ENCODE measurements around the gene STARD7.
"Not testable (repeated sequence)": the region's sequence is repeated elsewhere in the genome, so short reads cannot be mapped to it uniquely, and the experiment has no call there.

STARD7 gene

DNA sequence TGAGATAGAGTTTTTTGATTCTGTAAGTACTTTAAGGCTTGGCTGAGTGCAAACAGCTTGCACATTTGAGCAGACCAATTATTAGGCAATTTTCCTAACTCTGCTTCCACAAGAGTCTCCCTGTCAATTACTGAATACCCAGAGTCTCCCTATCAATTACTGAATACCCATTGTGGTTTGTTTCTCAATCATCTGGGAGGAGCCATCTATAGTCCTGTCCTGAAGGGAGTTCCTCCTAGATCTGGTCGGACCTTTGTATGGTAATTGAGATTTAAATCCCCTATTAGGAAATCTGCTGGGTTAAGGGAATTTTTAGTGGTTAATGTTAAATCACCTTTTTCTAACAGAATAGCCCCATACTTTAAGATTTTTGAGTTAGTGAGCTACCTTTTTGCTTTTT, 12.5 kb upstream of the STARD7 start:
- H2AFZ ChIP-seq (ENCODE audit: low read depth, low read length) = not testable (repeated sequence)

DNA sequence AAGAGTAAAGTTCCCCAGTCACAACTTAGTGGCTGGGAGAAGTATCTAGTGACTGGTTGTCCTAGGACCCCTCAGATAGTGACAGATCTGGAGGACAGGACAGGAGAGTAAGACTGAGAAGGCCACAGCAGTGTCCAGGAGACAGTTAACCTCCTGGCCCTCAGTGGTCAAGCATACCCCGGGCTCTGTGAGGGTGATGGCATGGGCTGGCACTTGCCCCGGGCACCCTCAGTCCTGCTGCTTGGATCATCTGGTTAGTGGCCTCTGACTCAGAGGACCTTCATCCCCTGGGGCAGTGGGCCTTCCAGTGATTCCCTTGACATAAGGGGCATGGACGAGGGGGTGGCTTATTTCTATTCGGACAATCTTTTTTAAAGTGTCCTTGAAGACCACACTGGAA, 11.3 kb upstream of the STARD7 start:
- not testable (repeated sequence) for H2AFZ ChIP-seq (ENCODE audit: low read depth, low read length); H3K4me1 ChIP-seq (ENCODE audit: insufficient read depth, low read length); H3K4me3 ChIP-seq (ENCODE audit: low read length); H3K27me3 ChIP-seq (ENCODE audit: insufficient read depth, low read length); H3K9me3 ChIP-seq (ENCODE audit: low read length); H3K36me3 ChIP-seq (ENCODE audit: insufficient read depth, low read length)

More for the DNA sequence above, 12.5 kb upstream of the STARD7 start:
- not testable (repeated sequence) for H3K9me3 ChIP-seq (ENCODE audit: low read length); H3K4me1 ChIP-seq (ENCODE audit: insufficient read depth, low read length); H3K4me3 ChIP-seq (ENCODE audit: low read length); H3K36me3 ChIP-seq (ENCODE audit: insufficient read depth, low read length); H3K27me3 ChIP-seq (ENCODE audit: insufficient read depth, low read length)

DNA sequence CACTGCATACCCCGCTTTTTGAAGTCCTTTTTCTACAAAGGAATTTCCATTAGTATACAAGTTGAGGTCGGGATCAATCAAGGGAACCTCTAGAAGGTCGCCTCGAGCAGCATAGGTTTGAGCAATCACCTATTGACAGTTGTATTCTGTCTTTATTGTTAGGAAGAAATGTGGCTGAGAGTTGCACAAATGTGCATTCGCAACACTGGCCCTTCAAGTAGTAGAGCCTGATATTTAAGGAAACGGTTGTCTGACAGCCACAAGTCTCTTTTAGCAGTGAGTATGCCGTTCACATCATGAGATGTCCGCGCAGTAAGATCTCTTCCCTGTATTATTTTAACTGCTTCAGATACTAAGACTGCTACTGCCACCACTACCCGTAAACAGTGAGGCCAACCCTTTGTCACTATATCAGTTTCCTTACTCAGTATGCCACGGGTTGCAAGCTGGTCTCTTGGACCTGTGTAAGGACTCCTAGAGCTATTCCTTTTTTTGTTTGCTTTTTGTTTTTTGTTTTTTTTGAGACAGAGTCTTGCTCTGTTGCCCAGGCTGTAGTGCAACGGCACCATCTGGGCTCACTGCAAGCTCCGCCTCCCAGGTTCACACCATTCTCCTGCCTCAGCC, 10.0 kb upstream of the STARD7 start:
- H3K27me3 ChIP-seq (ENCODE audit: insufficient read depth, low read length) = no peaks in the 10 kb centered on the region
- no peaks in the 10 kb centered on the region for H3K4me1 ChIP-seq (ENCODE audit: insufficient read depth, low read length)
- no peak overlapping the region for H3K4me3 ChIP-seq (ENCODE audit: low read length)
- no peak overlapping the region for H2AFZ ChIP-seq (ENCODE audit: low read depth, low read length)
- no peaks in the 10 kb centered on the region for H3K36me3 ChIP-seq (ENCODE audit: insufficient read depth, low read length)
- H3K9me3 ChIP-seq (ENCODE audit: low read length) = peaks cover 1% of the 10 kb centered on the region

DNA sequence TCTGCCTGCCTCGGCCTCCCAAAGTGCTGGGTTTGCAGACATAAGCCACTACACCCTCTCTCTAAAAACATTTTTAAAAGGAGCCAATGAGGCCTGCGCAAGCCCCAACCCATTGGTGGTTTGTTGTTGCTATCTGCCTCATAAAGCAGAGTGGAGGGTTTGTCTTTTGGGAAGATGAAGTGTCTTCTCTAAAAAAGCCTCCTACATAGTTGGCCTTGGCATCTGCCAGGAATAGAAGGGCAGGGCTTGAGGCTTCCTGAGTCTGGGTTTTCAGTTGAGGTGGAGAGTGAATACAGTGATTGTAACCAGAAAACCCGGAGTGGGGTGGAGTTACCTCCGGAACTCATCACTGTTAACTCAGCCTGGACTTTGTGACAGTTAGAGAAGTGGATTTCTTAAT, 5.9 kb upstream of the STARD7 start:
- H3K4me3 ChIP-seq (ENCODE audit: low read length) = no peak overlapping the region
- H3K4me1 ChIP-seq (ENCODE audit: insufficient read depth, low read length) = peaks cover 4% of the 10 kb centered on the region
- H2AFZ ChIP-seq (ENCODE audit: low read depth, low read length) = no peak overlapping the region
- no peaks in the 10 kb centered on the region for H3K36me3 ChIP-seq (ENCODE audit: insufficient read depth, low read length)
- H3K9me3 ChIP-seq (ENCODE audit: low read length) = peaks cover 1% of the 10 kb centered on the region
- no peaks in the 10 kb centered on the region for H3K27me3 ChIP-seq (ENCODE audit: insufficient read depth, low read length)

GRCh38 chr2:96213379-96213778, 4.8 kb upstream of the STARD7 start:
- Histone ChIP-seq H3K4me3 (ENCODE audit: low read length) (no peak overlapping the region), H3K27me3 (ENCODE audit: insufficient read depth, low read length) (no peaks in the 10 kb centered on the region), H3K36me3 (ENCODE audit: insufficient read depth, low read length) (no peaks in the 10 kb centered on the region), H3K9me3 (ENCODE audit: low read length) (peaks cover 1% of the 10 kb centered on the region), H2AFZ (ENCODE audit: low read depth, low read length) (no peak overlapping the region), H3K4me1 (ENCODE audit: insufficient read depth, low read length) (peaks cover 7% of the 10 kb centered on the region)

GRCh38 chr2:96212339-96212738, 3.7 kb upstream of the STARD7 start:
- Histone ChIP-seq H3K36me3 (ENCODE audit: insufficient read depth, low read length) (no peaks in the 10 kb centered on the region), H3K4me3 (ENCODE audit: low read length) (no peak overlapping the region), H2AFZ (ENCODE audit: low read depth, low read length) (no peak overlapping the region), H3K9me3 (ENCODE audit: low read length) (no peaks in the 10 kb centered on the region), H3K27me3 (ENCODE audit: insufficient read depth, low read length) (no peaks in the 10 kb centered on the region), H3K4me1 (ENCODE audit: insufficient read depth, low read length) (peaks cover 12% of the 10 kb centered on the region)

GRCh38 chr2:96209729-96210085, 1.1 kb upstream of the STARD7 start:
- Histone ChIP-seq H3K4me1 (ENCODE audit: insufficient read depth, low read length) (peaks cover 31% of the 10 kb centered on the region), H3K27me3 (ENCODE audit: insufficient read depth, low read length) (no peaks in the 10 kb centered on the region), H3K4me3 (ENCODE audit: low read length) (peak overlapping the region; percentile 98), H3K36me3 (ENCODE audit: insufficient read depth, low read length) (peaks cover 3% of the 10 kb centered on the region), H2AFZ (ENCODE audit: low read depth, low read length) (no peak overlapping the region), H3K9me3 (ENCODE audit: low read length) (no peaks in the 10 kb centered on the region)

DNA sequence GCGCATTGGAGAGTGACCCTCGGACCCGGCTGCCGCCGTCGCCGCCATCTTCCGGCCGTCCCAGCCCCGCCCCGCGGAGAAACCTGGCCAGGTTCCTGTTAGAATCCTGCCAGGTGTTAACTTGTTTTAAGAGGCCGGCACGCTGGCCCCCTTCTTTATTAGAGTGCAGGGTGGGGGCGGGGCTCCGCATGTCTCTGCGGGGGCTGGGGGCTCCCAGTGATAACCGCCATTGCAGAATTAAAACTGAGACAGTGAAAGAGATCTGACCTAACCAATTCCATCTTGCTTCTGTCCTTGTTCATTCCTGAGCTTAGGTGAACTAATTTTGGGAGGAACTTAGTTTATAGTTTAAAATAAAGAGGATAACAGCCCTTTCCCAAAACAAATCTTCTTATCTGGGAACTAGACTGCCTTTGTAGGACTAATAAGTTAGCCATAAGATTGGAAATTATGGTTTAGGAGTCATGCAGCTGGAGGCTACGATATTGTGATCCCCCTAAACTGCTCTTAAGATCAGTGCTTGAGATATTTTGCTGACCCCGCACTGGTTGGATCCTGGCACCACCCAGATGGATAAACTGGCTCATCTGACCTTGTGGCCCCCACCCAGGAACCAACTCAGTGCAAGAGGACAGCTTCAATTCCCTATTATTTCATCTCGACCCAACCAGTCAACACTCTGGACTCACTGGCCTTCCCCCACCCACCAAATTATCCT, 543 bp upstream of the STARD7 start:
- Histone ChIP-seq H3K27me3 (ENCODE audit: insufficient read depth, low read length) (no peaks in the 10 kb centered on the region), H3K36me3 (ENCODE audit: insufficient read depth, low read length) (peaks cover 3% of the 10 kb centered on the region), H3K9me3 (ENCODE audit: low read length) (no peaks in the 10 kb centered on the region), H3K4me1 (ENCODE audit: insufficient read depth, low read length) (peaks cover 31% of the 10 kb centered on the region), H3K4me3 (ENCODE audit: low read length) (peak overlapping the region; percentile 98), H2AFZ (ENCODE audit: low read depth, low read length) (peak overlapping the region; percentile 91)

GRCh38 chr2:96207774-96208142, 869 bp downstream of the STARD7 start:
- peaks cover 3% of the 10 kb centered on the region for H3K36me3 ChIP-seq (ENCODE audit: insufficient read depth, low read length)
- peaks cover 31% of the 10 kb centered on the region for H3K4me1 ChIP-seq (ENCODE audit: insufficient read depth, low read length)
- peak overlapping the region; percentile 98 for H3K4me3 ChIP-seq (ENCODE audit: low read length)

DNA sequence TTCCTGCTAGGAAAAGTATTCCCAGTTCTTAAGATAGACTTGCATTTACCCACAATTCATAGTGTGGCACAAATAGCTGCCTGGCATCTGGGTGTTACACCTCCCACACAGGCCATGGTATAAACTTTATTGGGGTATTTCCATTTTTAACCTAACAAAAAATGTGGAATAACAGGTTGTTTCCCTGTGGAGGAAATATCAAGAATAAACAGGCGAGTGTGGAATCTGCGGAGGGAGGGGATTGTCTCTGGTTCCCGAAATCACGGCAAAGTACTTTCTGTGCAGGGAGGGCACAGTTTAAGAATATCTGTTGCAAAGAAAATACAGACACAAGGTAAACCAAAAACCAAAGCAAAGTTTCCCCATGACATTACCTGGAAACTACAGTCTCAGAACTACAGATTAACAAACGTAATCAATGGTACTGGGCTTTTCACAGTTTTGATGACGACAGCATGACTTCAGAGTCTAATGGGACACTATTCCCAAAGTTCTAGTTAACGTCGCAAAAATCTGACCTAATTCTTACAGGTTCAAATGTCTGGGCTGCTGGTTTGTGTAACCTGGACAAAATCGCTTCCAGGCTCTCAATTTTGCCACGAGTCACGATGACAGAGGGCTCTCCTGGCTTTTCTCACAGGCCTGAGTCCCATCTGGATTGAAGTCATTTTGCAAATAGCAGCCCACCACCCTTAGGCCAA, 1.4 kb downstream of the STARD7 start:
- H2AFZ ChIP-seq (ENCODE audit: low read depth, low read length) = peak overlapping the region; percentile 62
- H3K4me3 ChIP-seq (ENCODE audit: low read length) = peak overlapping the region; percentile 98
- H3K27me3 ChIP-seq (ENCODE audit: insufficient read depth, low read length) = no peaks in the 10 kb centered on the region
- H3K36me3 ChIP-seq (ENCODE audit: insufficient read depth, low read length) = peaks cover 3% of the 10 kb centered on the region
- peaks cover 31% of the 10 kb centered on the region for H3K4me1 ChIP-seq (ENCODE audit: insufficient read depth, low read length)
- no peaks in the 10 kb centered on the region for H3K9me3 ChIP-seq (ENCODE audit: low read length)

More at GRCh38 chr2:96207774-96208142, 869 bp downstream of the STARD7 start:
- H3K27me3 ChIP-seq (ENCODE audit: insufficient read depth, low read length) = no peaks in the 10 kb centered on the region
- H2AFZ ChIP-seq (ENCODE audit: low read depth, low read length) = peak overlapping the region; percentile 62
- H3K9me3 ChIP-seq (ENCODE audit: low read length) = no peaks in the 10 kb centered on the region

GRCh38 chr2:96205888-96206287, 2.7 kb downstream of the STARD7 start:
- no peak overlapping the region for H3K4me3 ChIP-seq (ENCODE audit: low read length)

GRCh38 chr2:96204836-96205624, 3.6 kb downstream of the STARD7 start:
- H3K4me3 ChIP-seq (ENCODE audit: low read length) = no peak overlapping the region
- peaks cover 31% of the 10 kb centered on the region for H3K4me1 ChIP-seq (ENCODE audit: insufficient read depth, low read length)
- no peak overlapping the region for H2AFZ ChIP-seq (ENCODE audit: low read depth, low read length)
- H3K36me3 ChIP-seq (ENCODE audit: insufficient read depth, low read length) = peaks cover 3% of the 10 kb centered on the region
- H3K27me3 ChIP-seq (ENCODE audit: insufficient read depth, low read length) = no peaks in the 10 kb centered on the region
- no peaks in the 10 kb centered on the region for H3K9me3 ChIP-seq (ENCODE audit: low read length)

More at GRCh38 chr2:96205888-96206287, 2.7 kb downstream of the STARD7 start:
- Histone ChIP-seq H3K4me1 (ENCODE audit: insufficient read depth, low read length) (peaks cover 31% of the 10 kb centered on the region), H3K27me3 (ENCODE audit: insufficient read depth, low read length) (no peaks in the 10 kb centered on the region), H3K9me3 (ENCODE audit: low read length) (no peaks in the 10 kb centered on the region), H3K36me3 (ENCODE audit: insufficient read depth, low read length) (peaks cover 3% of the 10 kb centered on the region), H2AFZ (ENCODE audit: low read depth, low read length) (no peak overlapping the region)
